NCI-H1105 treated with DMSO at 0.1 percent for 48 hours (cell line): ENCODE measurements around the gene SFSWAP.
"Not testable (repeated sequence)": the region's sequence is repeated elsewhere in the genome, so short reads cannot be mapped to it uniquely, and the experiment has no call there.

Experiments used
- DNase-seq: peaks from one replicate; lab custom pipeline; 2025; lab: John Stamatoyannopoulos, UW

The SFSWAP gene

GRCh38 chr12:131679816-131680215, 31.1 kb upstream of the SFSWAP start:
- DNase-seq = not testable (repeated sequence)

- DNase-seq = not testable (repeated sequence)
These were observed 30.3 kb upstream of the SFSWAP start for GRCh38 chr12:131680392-131681256.

- no peak for DNase-seq
These were observed 29.7 kb upstream of the SFSWAP start for GRCh38 chr12:131681257-131681620.

- not testable (repeated sequence) for DNase-seq
These were observed 29.0 kb upstream of the SFSWAP start for GRCh38 chr12:131681746-131682509.

- no peak for DNase-seq
These were observed 28.4 kb upstream of the SFSWAP start for GRCh38 chr12:131682510-131682895.

GRCh38 chr12:131683266-131684014, 27.4 kb upstream of the SFSWAP start:
- no peak for DNase-seq

- DNase-seq = peak; percentile 73
These were observed 26.7 kb upstream of the SFSWAP start for GRCh38 chr12:131684015-131684725.

- no peak for DNase-seq
These were observed 23.4 kb upstream of the SFSWAP start for GRCh38 chr12:131687346-131688125.

- DNase-seq = no peak
These were observed 22.6 kb upstream of the SFSWAP start for GRCh38 chr12:131688131-131688844.

- no peak for DNase-seq
These were observed 22.1 kb upstream of the SFSWAP start for GRCh38 chr12:131688845-131689154.

- DNase-seq = no peak
These were observed 20.6 kb upstream of the SFSWAP start for GRCh38 chr12:131690320-131690719.

- DNase-seq = no peak
These were observed 18.5 kb upstream of the SFSWAP start for GRCh38 chr12:131692431-131692830.

GRCh38 chr12:131693149-131693548, 17.7 kb upstream of the SFSWAP start:
- no peak for DNase-seq

- DNase-seq = no peak
These were observed 16.6 kb upstream of the SFSWAP start for GRCh38 chr12:131694116-131694838.

GRCh38 chr12:131695968-131696367, 14.9 kb upstream of the SFSWAP start:
- DNase-seq = no peak

GRCh38 chr12:131698286-131698685, 12.6 kb upstream of the SFSWAP start:
- no peak for DNase-seq

- DNase-seq = no peak
These were observed 11.5 kb upstream of the SFSWAP start for GRCh38 chr12:131699434-131699833.

- no peak for DNase-seq
These were observed 10.6 kb upstream of the SFSWAP start for GRCh38 chr12:131700271-131700670.

GRCh38 chr12:131701705-131702572, 9.0 kb upstream of the SFSWAP start:
- DNase-seq = no peak
